H1 (cell line): ENCODE results near the gene BMERB1. TPM values are rescaled to one million over a fixed set of nuclear protein-coding genes. Genes with fewer than 3 reads are reported as not detected.

ENCODE experiments used
- CTCF ChIA-PET: fragments of 300-600 bp; sonication (Branson Sonifier 250); formaldehyde crosslinking; loops from one replicate; lab custom pipeline; 2021; ENCODE audit not compliant: partially characterized antibody; lab: Charles Lee
- POLR2A ChIA-PET: fragments of 300-600 bp; sonication (Branson Sonifier 250); formaldehyde crosslinking; loops from one replicate; lab custom pipeline; 2021; ENCODE audit warnings: inconsistent platforms; ENCODE audit not compliant: partially characterized antibody; lab: Charles Lee
- DNase-seq, 2 experiments: peaks; one replicate each; pipeline versions ENCODE4 v3.0.0 to v3.0.0-alpha.2; 2010 to 2022; ENCODE audit warnings: low spot score in 2 of 2, low read depth in 1 of 2, mixed read lengths in 1 of 2
- FAIRE-seq: peaks from 2 replicates; lab custom pipeline; 2011; peaks lifted over from hg19 to GRCh38; lab: Jason Lieb, UNC
- H2AFZ ChIP-seq: 2 replicates; pipeline ENCODE4 v1.8.1; 2012; ENCODE audit warnings: low read length, inconsistent platforms
- H2AK5ac ChIP-seq: 2 replicates; pipeline ENCODE4 v1.6.1; 2013; ENCODE audit warnings: low read depth, low read length
- H2BK120ac ChIP-seq: replicated peaks from 2 replicates; pipeline ENCODE3; 2013; ENCODE audit warnings: low read depth, low read length, inconsistent platforms
- H2BK12ac ChIP-seq: 2 replicates; pipeline ENCODE4 v1.6.1; 2013; ENCODE audit warnings: low read depth, low read length
- H2BK15ac ChIP-seq: 2 replicates; pipeline ENCODE4 v1.6.1; 2013; ENCODE audit warnings: low read length
- H2BK20ac ChIP-seq: 2 replicates; pipeline ENCODE4 v1.6.1; 2013; ENCODE audit warnings: low read length
- H2BK5ac ChIP-seq: 2 replicates; pipeline ENCODE4 v1.6.1; 2013; ENCODE audit warnings: low read depth, low read length
- H3K14ac ChIP-seq: 2 replicates; pipeline ENCODE4 v1.6.1; 2013; ENCODE audit warnings: inconsistent platforms; ENCODE audit not compliant: insufficient read length
- H3K18ac ChIP-seq: 2 replicates; pipeline ENCODE4 v1.6.1; 2013; ENCODE audit warnings: low read length; ENCODE audit errors: extremely low read depth
- H3K23ac ChIP-seq: 2 replicates; pipeline ENCODE4 v1.6.1; 2013; ENCODE audit warnings: inconsistent platforms; ENCODE audit not compliant: insufficient read length
- H3K23me2 ChIP-seq: 2 replicates; pipeline ENCODE4 v1.6.1; 2013; ENCODE audit warnings: low read depth, low read length
- H3K27ac ChIP-seq: 2 replicates; pipeline ENCODE4 v1.6.1; 2011; ENCODE audit warnings: low read depth, low read length, inconsistent platforms
- H3K27me3 ChIP-seq, 4 experiments: replicated peaks in 1 of 4; 1 replicate in 1 of 4; 2 replicates in 3 of 4; pipeline versions ENCODE4 v1.6.1 to v1.8.1; 2011 to 2013; ENCODE audit warnings: low read length in 3 of 4, mild to moderate bottlenecking in 3 of 4, inconsistent platforms in 2 of 4, mixed read lengths in 2 of 4, moderate library complexity in 1 of 4; ENCODE audit not compliant: control insufficient read depth in 3 of 4, insufficient read depth in 3 of 4; ENCODE audit errors: extremely low read depth in 1 of 4
- H3K36me3 ChIP-seq, 4 experiments: 2 replicates each; pipeline versions ENCODE4 v1.6.1 to v1.8.1; 2011 to 2013; ENCODE audit warnings: mild to moderate bottlenecking in 4 of 4, low read length in 3 of 4, moderate library complexity in 2 of 4, control low read depth in 1 of 4, inconsistent platforms in 1 of 4; ENCODE audit not compliant: insufficient read depth in 4 of 4, control insufficient read depth in 2 of 4
- H3K4ac ChIP-seq: replicated peaks from 2 replicates; pipeline ENCODE3; 2013; ENCODE audit warnings: low read length, low read depth, mixed read lengths, inconsistent platforms; ENCODE audit not compliant: insufficient read length
- H3K4me1 ChIP-seq, 4 experiments: replicated peaks in 1 of 4; 1 replicate in 1 of 4; 2 replicates in 3 of 4; pipeline versions ENCODE4 v1.6.1 to v1.8.1; 2011 to 2013; ENCODE audit warnings: low read length in 3 of 4, inconsistent platforms in 2 of 4, mixed read lengths in 1 of 4; ENCODE audit not compliant: insufficient read depth in 4 of 4, control insufficient read depth in 3 of 4
- H3K4me2 ChIP-seq, 2 experiments: 2 replicates each; pipeline versions ENCODE4 v1.6.1 to v1.8.1; 2011 to 2013; ENCODE audit warnings: low read depth in 2 of 2, low read length in 2 of 2, control low read depth in 1 of 2, inconsistent platforms in 1 of 2, mild to moderate bottlenecking in 1 of 2; ENCODE audit not compliant: insufficient read depth in 1 of 2
- H3K4me3 ChIP-seq, 4 experiments: fragments of 200-600, 300-600 bp in 1 of 4; sonication (generic), shearing (Covaris generic), sonication (Bioruptor Twin) in 1 of 4; 2 replicates each; pipeline versions ENCODE4 v1.5.1 to v1.8.1; 2011 to 2016; ENCODE audit warnings: low read length in 4 of 4, low read depth in 3 of 4, control low read depth in 2 of 4, inconsistent platforms in 2 of 4, mild to moderate bottlenecking in 2 of 4, mixed read lengths in 1 of 4, moderate library complexity in 1 of 4; ENCODE audit not compliant: insufficient read depth in 2 of 4; ENCODE audit errors: extremely low read depth in 1 of 4
- H3K56ac ChIP-seq: replicated peaks from 2 replicates; pipeline ENCODE3; 2013; ENCODE audit warnings: low read depth, mild to moderate bottlenecking, mixed read lengths, low read length, inconsistent platforms; ENCODE audit not compliant: insufficient read length
- H3K79me1 ChIP-seq: 2 replicates; pipeline ENCODE4 v1.6.1; 2013; ENCODE audit warnings: low read depth, low read length, control low read depth
- H3K79me2 ChIP-seq, 2 experiments: 2 replicates each; pipeline versions ENCODE4 v1.6.1 to v1.8.1; 2012 to 2013; ENCODE audit warnings: low read length in 2 of 2, mild to moderate bottlenecking in 2 of 2, inconsistent platforms in 1 of 2; ENCODE audit not compliant: insufficient read depth in 2 of 2, control insufficient read depth in 1 of 2
- H3K9ac ChIP-seq, 4 experiments: replicated peaks in 1 of 4; 1 replicate in 1 of 4; 2 replicates in 3 of 4; pipeline versions ENCODE4 v1.6.1 to v1.8.1; 2011 to 2013; ENCODE audit warnings: low read depth in 3 of 4, low read length in 3 of 4, control low read depth in 2 of 4, mild to moderate bottlenecking in 2 of 4, moderate library complexity in 2 of 4, inconsistent platforms in 1 of 4; ENCODE audit errors: extremely low read depth in 1 of 4
- H3K9me3 ChIP-seq, 2 experiments: 2 replicates each; pipeline versions ENCODE4 v1.6.1 to v1.8.1; 2012 to 2013; ENCODE audit warnings: mild to moderate bottlenecking in 2 of 2, moderate library complexity in 2 of 2, control low read depth in 1 of 2, inconsistent platforms in 1 of 2, low read depth in 1 of 2, low read length in 1 of 2, mixed read lengths in 1 of 2; ENCODE audit not compliant: insufficient read depth in 2 of 2
- H4K20me1 ChIP-seq, 2 experiments: replicated peaks in 1 of 2; 2 replicates each; pipeline versions ENCODE3 to v1.8.1; 2011 to 2013; ENCODE audit warnings: inconsistent platforms in 2 of 2, low read length in 2 of 2, mild to moderate bottlenecking in 1 of 2; ENCODE audit not compliant: insufficient read depth in 2 of 2, control insufficient read depth in 1 of 2
- H4K5ac ChIP-seq: 2 replicates; pipeline ENCODE4 v1.6.1; 2013; ENCODE audit warnings: low read length, low read depth, mixed read lengths, inconsistent platforms; ENCODE audit not compliant: insufficient read length
- H4K8ac ChIP-seq: 2 replicates; pipeline ENCODE4 v1.8.0; 2013; ENCODE audit warnings: mild to moderate bottlenecking, moderate library complexity, low read length, inconsistent platforms; ENCODE audit not compliant: insufficient read depth; ENCODE audit errors: extremely low read depth
- H4K91ac ChIP-seq: replicated peaks from 2 replicates; pipeline ENCODE3; 2013; ENCODE audit warnings: low read length, mixed read lengths, inconsistent platforms; ENCODE audit not compliant: insufficient read length
- JUND ChIP-seq: IDR thresholded peaks from 2 replicates; pipeline ENCODE4 v1.6.1; 2011; ENCODE audit warnings: mild to moderate bottlenecking, improper control_type of control experiment, low read length
- SP2 ChIP-seq: IDR thresholded peaks from 2 replicates; pipeline ENCODE4 v1.6.1; 2012; ENCODE audit warnings: mild to moderate bottlenecking, low read length, inconsistent platforms
- WGBS, 2 experiments: shearing (Covaris generic) in 1 of 2; methylation state at CpG; one replicate each; pipeline versions ENCODE4 v1.1.6 to v1.1.7; 2013 to 2015; ENCODE audit warnings: low lambda C conversion rate in 2 of 2, mixed read lengths in 2 of 2, inconsistent platforms in 1 of 2, low coverage in 1 of 2, missing lambda C conversion rate in 1 of 2; ENCODE audit not compliant: insufficient replicate concordance in 2 of 2, insufficient coverage in 1 of 2, insufficient read length in 1 of 2; ENCODE audit errors: extremely low coverage in 1 of 2, missing lambda C conversion rate in 1 of 2; 5-methylcytosine and 5-hydroxymethylcytosine counted together
- polyA plus RNA-seq, 7 experiments: library from polyadenylated mRNA; depleted of rRNA in 3 of 7; stranded (reverse) in 5 of 7; unstranded in 2 of 7; fragments of >200 nt in 5 of 7; fragments of 200-250 nt in 2 of 7; gene quantifications; 1 replicate in 5 of 7; 2 replicates in 1 of 7; 4 replicates in 1 of 7; pipeline versions ENCODE4 v1.2.1 to v1.2.3, GENCODE V29; 2011 to 2013; ENCODE audit warnings: missing spikeins in 2 of 7, mixed read lengths in 2 of 7
- total RNA-seq: library from RNA; stranded (reverse); fragmentation: NEBNext Ultra II Directional; extraction: Animal tissue kit (Norgen Biotek cat#: 25700); gene quantifications from 2 replicates; pipeline ENCODE4 v1.2.1, GENCODE V29; 2021

The BMERB1 gene
- total and polyA plus RNA-seq, 2 of the 8 experiments (the other 6 are each of a cell fraction or from before 2014, with no cell fraction given), result 23.5 to 27.1 TPM

DNA sequence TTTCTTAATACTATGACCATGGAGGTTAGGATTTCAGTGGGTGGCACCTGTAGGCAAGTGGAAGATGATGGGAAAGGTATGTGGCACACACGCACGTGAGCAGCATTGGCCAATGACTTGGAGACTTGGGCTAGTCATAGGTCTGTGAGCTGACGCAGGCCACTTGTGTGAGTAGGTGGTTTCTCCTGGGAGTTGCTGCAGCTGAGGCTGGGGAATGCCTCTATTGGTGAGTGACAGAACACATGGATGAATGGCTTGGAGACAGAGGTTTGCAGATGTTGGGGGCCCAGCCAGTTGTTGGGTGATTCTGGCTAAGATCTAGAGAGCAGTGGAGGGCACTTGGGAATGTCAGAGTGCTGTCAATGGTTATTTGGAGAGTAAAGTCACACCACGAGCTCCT, 144.4 kb downstream of the BMERB1 start:
- H3K4me3 ChIP-seq, result no peak overlapping the region
- TF ChIP-seq JUND, result no peak
- TF ChIP-seq SP2, result no peak

More for the DNA sequence above, 144.4 kb downstream of the BMERB1 start:
- Histone ChIP-seq H2BK20ac (no peak overlapping the region), H4K8ac (no peak overlapping the region), H3K36me3 (peaks cover 0 to 6% (median 2%) of the 10 kb centered on the region in 4 experiments; a peak in 1 of 8 replicates), H3K4ac (no peak overlapping the region), H2BK12ac (no peak overlapping the region), H3K4me2 (no peak overlapping the region), H3K27ac (no peak overlapping the region), H3K14ac (no peak overlapping the region), H2AFZ (no peak overlapping the region), H3K23ac (no peak overlapping the region), H3K4me1 (no peaks in the 10 kb centered on the region), H4K5ac (no peak overlapping the region), H3K18ac (no peak overlapping the region), H3K56ac (no peak overlapping the region), H3K23me2 (no peaks in the 10 kb centered on the region), H3K9me3 (no peaks in the 10 kb centered on the region), H3K79me2 (no peaks in the 10 kb centered on the region), H3K79me1 (no peaks in the 10 kb centered on the region), H2BK15ac (no peak overlapping the region), H2AK5ac (no peak overlapping the region), H4K91ac (no peak overlapping the region), H3K9ac (no peak overlapping the region), H4K20me1 (no peaks in the 10 kb centered on the region), H2BK5ac (no peak overlapping the region), H2BK120ac (no peak overlapping the region), H3K27me3 (no peaks in the 10 kb centered on the region)
- DNase-seq (no peak), FAIRE-seq (no peak)
- CTCF ChIA-PET, result interaction anchor here (0.7 kb wide), 1 partner anchor 22 kb away, joined by 4 read pairs; no protein-coding TSS in a partner anchor
- 84% methylated on average over 4 of the region's 4 CpGs; no CpG with 5 or more reads in 1 of the 2 experiments for whole genome bisulfite sequencing, 2 experiments
- POLR2A ChIA-PET, result interaction anchor here (0.9 kb wide), 1 partner anchor 64 kb away, joined by 3 read pairs; the partner anchor contains the start of gene MARF1
